ENCODE measurements around the gene PRR33.
A peak's percentile ranks its signal among the peaks of the same experiment; 100 is the strongest.
"Not testable (repeated sequence)": the region's sequence is repeated elsewhere in the genome, so short reads cannot be mapped to it uniquely, and the experiment has no call there.

PRR33 gene

DNA sequence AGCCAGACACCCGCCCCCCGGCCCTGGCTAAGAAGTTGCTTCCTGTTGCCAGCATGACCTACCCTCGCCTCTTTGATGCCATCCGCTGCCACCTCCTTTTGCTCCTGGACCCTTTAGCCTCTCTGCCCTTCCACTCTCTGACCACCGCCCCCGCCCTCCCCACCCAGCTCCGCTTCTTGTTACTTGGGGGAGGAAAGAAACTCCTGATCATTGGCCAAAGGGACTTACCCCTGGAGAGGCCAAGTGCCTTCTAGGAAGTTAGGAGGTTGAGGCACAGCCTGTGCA, at the start of gene PRR33:
Gene PRR33, minus strand, starts transcription at position 65 of the 285 bp plus-strand sequence. CDS start 1,311 bp downstream, outside the sequence.
- DNase-seq (ENCODE audit: low spot score) = no peak

DNA sequence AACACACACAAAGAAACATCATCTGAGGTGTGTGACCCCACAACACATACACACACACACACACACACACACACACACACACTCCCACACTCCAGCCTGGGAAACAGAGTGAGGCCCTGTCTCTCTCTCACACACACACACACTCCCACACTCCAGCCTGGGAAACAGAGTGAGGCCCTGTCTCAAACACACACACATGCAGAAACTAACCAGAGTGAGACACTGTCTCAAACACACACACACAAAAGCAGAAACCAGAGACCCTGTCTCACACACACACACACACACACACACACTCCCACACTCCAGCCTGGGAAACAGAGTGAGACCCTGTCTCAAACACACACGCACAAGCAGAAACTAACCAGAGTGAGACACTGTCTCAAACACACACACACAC, 48.1 kb upstream of the PRR33 start:
- DNase-seq (ENCODE audit: low spot score) = not testable (repeated sequence)

DNA sequence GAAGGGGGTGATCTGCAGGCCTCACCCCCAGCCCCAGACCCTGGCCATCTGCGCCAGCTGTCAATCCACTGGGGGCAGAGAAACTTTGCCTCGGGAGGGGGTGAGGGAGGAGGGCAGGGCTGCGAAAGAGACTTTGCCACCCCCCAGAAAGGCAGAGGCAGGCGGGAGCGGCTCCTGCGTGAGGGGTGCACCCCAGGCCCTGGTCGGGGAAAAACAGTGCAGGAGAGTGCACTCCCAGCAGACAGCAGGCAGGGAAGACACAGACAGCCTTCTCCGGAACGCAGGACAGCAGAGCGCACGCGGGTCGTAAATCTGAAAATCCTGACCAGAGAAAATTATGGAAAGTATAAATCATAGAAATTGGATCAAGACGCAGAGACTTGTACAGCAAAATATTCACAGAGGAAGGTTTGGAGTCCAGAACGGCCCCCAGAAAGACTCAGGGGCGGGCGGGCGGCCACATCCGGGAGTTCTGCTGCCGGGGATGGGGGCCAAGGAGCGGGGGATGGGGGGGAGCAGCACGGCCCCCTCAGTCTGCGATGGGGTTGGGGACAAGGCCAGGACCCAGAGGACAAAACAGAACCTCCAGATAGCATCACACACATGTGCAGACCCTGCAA, 47.4 kb upstream of the PRR33 start:
- no peak for DNase-seq (ENCODE audit: low spot score)

DNA sequence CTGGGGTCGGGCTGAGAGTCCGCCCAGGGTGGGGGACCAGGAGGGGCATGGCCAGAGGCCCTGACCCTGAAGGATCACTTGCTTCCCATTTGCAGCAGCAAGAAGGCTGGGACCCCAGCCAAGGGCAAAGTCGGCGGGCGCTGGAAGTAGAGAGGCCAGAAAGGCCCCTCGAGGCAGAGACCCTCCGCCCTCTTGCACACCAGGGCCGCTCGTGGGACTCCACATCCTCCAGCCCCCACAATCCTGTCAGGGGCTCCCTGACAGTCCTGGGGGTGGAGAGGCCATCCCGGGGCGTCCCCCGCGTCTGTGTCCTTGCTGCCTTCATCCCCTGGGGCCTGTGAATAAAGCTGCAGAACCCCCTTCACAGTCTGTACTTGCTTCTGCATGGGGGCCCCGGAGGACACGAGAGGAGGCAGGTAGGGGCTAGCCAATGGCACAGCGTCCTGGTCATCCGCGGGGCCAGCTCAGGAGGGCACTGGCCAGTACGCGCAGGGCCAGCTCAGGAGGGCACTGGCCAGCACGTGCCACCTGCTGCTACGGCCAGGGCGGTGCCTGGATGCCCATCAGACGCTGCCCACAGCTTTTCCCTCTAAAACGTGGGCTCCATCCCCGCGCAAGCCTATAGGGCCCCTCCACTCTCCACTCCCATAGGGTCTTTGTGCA, 46.8 kb upstream of the PRR33 start:
- no peak for DNase-seq (ENCODE audit: low spot score)

DNA sequence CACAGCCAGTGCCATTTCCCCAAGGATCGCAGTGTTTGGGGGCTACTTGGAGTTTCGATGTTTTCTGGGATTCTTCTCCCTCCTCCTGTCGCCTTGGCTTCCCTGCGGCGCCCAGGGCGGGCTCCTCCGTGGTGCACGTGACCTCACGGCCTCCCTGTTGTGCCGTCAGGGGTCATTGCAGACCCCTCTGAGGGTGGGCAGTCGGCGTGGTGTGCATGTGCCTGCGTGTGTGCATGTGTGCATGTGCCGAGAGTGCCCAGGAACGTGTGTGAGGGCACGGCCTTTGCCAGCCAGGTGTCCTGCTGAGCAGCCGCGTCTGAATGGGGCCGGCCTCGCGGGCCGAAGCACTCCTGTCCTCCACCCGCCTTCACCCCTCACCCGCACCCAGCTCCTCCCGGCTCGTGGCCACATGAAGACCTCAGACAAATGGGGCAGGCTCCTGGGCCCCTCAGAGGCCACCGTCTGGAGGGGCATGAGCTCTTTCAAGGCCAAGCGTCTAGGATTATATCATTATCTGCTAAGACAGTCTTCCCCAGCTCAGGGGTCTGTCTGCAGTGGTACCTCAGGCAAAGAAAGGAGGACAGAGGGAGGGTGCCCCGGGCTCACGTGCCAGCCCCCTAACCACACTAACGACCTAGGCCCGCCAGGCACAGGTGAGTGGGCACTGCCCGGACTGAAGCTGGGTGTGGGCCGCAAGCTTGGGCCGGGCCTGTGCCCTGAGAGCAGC, 46.1 kb upstream of the PRR33 start:
- no peak for DNase-seq (ENCODE audit: low spot score)

DNA sequence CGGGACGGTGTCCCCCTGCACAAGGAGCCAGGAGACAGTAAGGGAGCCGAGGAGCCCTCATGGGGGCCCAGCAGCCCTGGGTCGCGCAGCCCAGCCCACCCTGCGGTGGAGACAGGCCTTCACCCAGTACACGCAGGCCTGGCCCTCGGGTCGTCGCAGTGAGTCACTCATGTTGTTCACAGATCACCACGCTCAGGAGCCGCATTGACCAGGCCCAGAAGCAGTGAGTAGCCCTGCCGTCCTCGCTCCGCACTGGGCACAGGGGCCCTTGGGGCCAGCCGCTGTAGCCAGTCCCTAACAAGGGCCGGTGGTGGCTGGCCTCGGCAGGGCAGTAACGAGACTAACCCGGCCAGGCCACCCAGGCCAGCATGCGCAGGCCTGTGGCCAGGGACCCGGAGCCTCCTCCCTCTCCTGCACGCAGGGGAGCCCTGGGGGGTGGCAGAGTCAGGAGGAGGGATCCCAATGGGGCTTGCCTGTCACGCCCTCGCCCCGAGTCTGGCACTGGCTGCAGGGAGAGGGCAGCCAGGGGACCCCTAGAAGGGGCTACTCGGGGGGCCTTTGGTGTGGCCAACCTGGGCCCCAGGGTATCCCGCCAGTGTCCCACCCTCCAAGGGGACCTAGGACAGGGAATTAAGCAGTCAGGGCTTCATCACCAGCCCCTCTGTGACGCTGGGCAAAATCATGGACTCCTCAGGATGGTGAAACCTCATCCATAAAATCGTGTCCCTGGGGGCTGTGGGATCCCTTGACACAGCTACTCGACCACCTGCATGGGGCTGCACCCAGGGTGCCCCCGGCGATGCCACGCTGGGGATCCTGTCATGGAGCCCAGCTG, 45.3 kb upstream of the PRR33 start:
- DNase-seq (ENCODE audit: low spot score) = no peak

DNA sequence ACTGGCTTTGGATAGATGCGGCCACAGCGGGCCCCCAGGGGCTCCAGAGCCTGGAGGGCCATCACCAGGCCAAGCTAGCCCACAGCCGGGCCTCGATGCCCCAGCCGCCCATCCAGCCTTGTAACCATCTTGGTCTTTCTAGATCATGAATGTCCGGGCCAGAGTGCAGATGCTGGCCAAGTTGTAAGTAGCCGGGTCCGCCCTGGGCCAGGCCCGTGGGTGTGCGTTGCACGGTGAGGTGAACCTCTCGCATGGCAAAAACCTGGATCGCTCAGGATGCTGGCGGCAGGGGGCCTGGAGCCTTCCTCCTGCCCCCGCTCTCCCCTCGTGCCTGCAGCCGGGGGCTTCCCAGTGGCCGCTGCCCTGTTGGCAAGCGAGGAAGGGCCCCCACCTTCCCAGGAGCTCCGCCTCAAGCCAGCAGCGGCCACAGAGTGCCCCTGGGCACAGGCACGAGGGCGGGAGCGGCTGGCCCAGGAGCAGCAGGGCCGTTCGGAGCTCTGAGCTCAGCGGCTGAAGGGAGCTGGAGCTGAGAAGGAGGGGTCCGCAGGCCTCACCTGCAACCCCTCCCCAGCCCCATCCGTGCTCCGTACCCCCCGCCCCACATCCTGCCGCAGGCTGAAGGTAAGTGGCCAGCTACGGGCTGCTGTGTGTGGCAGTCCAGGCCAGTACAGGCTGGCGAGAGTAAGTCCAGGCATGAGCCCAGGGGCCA, 44.5 kb upstream of the PRR33 start:
- no peak for DNase-seq (ENCODE audit: low spot score)

DNA sequence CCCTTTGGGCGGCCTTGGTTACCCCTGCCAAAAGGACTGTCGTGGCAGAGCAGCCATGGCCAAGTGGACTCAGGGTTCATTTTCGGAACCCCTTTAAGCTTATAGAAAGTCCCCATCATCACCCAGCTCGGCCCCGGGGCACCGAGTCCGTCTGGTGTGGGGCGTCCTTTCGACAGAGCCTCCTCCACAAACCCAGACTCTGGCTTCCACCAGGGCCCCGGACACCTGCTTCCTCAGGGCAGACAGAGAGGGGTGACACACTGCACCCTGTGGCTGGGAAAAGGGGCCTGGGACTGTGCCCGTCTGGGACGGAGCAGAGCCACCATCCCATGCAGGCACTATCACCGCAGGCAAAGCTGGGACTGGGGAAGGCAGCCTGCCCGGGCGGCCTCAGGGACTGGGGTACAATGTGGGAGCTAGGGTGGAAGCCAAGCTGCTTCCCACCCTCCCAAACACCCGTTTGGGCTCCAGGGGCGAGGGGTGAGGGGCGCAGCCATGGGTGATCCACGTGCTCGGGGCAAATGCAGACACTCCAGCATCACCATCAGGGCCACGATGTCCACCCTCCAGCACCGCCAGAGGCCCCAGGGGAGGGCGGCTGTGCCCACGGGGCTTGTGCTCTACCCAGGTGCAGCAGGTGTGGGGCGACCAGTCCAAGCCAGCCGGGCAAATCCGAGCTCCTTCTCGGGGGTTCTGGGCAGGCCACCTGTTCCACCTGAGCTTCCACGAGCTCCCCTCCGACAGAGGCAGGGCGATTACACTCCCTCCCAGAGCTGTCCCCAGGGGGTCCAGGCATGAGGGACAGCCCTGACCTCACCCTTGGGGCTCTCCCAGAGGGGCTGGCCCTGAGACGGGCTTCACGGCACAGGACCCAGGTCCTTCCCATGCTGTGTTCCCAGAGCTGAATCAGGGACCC, 43.7 kb upstream of the PRR33 start:
- no peak for DNase-seq (ENCODE audit: low spot score)

DNA sequence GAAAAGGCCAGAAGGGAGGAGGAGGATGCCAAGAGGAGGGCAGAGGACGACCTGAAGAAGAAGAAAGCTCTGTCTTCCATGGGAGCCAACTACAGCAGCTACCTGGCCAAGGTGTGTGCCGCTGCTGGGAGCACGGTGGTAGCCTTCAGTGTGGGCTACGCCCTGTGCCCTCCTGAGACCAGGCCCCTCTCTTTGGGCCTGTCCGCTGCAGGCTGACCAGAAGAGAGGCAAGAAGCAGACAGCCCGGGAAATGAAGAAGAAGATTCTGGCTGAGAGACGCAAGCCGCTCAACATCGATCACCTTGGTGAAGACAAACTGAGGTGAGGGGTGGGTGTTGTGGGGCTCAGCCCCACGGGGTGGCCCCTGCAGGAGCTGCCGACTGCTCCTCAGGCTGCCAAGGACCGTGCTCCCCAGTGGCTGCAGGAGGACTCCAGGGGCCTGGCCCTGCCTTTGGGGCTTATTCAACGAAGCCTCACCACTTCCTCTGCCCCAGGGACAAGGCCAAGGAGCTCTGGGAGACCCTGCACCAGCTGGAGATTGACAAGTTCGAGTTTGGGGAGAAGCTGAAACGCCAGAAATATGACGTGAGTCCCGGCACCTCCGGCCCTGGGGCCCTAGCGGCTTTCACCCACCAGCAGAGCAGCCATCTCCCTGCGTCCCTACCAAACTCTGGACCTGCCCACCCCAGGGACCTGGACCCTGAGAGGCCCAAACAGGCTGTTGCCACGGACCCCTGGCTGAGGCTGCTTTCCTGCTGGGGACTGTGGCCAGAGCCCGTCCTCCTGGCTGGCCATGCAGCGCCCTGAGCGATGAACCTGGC, 42.9 kb upstream of the PRR33 start:
- DNase-seq (ENCODE audit: low spot score) = no peak

DNA sequence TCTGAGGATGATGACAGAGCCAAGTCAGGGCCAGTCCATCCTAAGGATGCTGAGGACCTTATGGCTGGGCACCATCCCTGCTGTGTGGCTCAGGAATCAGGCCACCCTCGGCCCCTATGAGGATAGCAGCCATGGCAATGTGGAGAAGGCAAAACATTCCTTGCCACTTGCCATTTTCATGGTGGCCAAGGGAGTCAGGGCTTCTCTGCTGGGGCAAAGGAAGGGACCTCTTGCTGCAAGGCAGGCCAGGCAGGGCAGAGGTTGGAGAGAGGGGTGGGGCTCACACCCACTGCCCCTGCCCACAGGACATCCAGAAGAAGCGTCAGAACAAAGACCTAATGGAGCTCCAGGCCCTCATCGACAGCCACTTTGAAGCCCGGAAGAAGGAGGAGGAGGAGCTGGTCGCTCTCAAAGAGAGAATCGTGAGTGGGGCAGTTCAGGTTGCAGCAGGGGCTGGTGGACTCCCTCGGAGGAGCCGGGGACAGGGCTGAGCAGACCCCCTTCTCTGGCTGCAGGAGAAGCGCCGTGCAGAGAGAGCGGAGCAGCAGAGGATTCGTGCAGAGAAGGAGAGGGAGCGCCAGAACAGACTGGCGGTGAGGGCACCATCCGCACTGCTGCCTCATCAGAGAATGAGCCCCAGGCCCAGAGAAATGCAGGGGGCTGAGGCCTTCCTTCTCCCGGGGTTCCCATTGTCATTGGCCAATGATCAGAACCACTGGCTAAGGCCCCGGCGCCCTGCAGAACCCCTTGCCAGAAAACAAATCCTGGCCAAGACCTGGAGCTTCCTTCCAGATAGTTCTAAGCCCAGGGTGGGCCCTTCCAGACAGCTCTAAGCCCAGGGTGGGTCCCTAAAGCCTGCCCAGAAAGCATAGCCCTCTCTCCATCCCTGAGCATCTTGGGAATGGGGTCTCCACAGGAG, 42.0 kb upstream of the PRR33 start:
- no peak for DNase-seq (ENCODE audit: low spot score)

DNA sequence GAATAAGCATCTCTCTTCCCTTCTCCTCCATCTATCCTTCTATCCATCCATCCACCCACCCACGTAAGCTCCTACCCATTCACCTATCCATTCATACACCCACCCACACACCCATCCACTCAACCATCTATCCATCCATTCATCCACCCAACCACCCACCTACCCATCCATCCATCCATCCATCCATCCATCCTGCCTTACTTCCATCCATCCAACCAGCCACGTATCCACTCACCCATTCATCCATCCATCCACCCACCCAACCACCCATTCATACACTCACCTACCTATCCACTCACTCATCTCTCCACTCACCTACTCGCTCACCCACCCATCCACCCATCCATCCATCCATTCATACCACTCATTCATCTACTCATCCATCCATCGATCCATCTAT, 41.0 kb upstream of the PRR33 start:
- no peak for DNase-seq (ENCODE audit: low spot score)

DNA sequence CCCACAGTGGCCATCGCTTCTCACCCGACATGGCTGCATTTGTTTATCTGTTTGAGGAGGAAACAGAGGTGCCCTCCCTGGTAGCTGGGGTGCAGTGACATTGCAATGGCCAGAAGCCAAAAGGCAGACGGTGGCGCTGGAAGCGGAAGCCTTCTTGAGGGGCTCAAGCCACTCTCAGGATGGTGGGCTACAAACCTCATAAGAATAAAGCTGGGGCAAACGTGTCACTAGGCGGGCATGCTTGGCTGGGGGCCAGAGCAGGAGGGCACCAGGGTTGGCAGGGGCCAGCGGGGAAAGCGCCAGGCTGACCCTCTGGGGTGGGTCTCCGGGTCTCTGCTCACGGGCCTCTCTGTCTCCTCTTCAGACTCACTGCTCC, 40.4 kb upstream of the PRR33 start:
- DNase-seq (ENCODE audit: low spot score) = no peak

DNA sequence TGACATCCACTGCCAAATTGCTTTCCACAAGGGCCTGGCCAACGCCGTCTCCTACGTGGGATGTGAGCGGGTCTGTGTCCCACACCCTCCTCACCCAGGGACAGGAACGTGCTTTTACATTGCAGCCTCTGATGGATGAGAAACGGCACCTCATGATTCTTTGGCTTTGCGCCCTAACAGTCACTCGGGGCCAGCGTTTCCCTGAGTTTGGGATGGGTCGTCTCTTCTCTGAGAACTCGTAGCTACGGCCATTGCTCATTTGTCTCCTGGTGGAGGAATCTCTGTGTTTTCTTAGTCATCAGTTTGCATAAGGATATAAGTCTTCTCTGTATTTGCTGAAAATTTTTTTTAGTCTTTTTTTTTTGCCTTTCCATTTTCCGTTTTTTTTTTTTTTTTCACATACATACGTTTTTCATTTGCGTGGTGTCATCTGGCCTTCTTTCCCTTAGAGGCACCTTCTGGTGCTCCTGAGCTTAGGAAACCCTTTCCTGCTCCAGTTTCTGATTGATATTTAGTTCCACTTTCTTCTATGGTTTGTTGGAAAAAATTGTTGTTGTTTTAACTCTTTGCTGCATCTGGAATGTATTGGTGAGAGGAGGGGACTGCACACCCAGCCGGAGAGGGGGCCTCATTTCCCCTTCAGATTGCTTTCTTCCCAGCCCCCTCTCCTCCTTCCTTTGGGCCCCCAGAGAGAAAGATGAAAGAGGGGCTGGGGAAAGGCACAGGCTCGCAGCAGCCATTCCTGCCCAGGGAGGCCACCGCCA, 39.8 kb upstream of the PRR33 start:
- DNase-seq (ENCODE audit: low spot score) = no peak

DNA sequence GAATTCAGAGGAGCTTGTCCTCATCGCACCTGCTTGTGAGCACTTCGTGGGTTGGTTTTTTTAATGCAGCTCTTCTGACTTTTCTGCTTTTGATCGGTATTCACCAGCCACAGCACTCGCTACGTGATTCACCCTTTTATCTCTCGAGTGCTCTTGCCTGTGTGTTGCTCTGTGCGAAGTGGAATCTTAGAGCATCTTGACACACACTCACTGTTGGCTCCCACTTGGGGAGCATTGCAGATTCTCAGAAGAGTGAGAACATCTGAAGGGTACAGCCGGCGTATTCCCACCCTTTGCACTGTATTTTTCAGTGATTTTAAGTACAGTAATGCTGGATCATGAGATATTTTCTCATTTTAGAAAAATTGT, 38.8 kb upstream of the PRR33 start:
- DNase-seq (ENCODE audit: low spot score) = peak; percentile 20

DNA sequence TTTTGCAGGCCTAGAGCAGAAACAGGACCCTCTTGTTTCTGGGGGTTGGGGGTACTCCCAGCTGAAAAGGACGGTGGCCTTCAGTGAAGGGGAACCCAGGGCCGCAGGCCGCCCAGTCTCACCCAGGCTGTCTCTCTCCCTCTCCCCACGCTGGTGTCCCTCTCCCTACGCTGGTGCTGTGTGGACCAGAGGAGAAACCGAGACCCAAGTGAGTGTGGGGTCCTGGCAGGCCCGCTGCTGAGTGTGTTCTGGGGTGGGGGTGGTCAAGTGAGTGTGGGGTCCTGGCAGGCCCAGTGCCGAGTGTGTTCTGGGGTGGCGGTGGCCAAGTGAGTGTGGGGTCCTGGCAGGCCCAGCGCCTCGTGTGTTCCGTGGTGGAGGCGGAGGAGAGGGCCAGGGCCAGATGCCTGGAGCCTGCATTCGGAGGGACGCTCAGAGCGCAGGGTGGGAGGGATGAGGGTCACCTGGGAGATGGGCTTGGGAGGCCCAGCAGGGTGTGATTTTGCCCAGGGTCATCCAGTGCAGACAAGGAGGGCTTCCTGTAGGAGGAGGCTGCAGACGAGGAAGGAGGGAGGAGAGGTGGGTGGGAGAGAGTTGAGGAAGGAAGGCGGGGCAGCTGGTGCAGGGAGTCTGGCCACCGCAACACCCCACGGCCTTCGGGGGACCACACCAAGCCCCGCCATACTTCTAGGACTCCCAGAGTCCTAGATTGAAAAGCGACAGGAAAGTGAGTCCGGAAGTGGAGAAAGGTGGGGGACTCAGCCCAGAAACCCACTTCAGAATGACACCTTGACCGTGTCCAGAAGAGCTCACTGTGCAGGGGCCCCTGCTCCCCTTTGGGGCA, 38.1 kb upstream of the PRR33 start:
- no peak for DNase-seq (ENCODE audit: low spot score)

DNA sequence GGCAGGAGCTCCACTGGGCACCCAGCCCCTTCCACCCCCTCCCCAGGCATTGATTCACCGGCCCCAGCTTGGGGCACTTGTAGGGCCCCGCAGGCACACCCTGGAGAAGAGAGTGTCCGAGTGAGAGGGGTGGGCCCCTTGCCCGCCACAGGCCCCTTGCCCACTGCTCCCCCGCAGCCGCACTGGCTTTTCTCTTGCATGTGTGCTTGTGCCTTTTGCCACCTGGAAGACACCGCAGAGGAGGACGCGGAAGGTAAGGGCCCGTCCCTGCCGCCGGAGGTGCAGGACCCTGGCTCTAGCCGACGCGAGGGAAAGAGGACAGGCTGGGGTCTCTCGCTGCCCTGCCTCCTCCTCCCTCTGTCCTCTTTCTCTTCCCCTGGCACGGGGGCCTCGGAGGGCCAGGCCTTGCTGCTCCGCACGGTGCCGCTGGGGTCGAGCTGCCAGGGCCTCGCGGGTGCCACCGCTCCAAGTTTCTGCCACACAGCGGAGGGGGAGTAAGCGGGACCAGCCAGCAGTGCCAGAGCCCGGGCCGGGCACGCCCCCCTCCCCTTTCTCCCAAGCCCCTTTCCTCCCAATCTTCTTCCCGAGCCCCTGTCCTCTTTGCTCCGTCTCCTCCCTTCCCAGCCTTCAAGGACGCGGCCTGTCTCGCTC, 37.3 kb upstream of the PRR33 start:
- DNase-seq (ENCODE audit: low spot score) = no peak

DNA sequence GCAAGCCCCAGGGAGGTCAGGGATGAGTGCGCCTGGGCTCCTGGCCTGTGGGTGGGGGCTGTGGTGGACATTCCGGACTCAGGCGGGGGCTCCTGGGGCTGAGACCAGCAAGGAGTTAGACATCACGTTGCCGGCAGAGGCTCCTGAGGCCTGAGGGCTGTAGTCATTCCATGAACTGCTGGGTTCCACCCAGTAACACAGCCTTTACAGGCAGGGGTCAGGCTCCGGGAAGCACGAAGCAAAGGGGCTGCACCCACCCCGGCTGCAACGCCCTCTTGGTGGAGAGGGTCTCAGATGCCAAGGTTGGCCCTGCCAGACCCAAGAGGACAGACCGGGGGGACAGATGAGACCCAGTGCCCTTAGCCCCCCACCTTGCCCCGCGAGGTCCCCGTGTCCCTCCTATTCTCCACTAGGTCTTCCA, 36.8 kb upstream of the PRR33 start:
- DNase-seq (ENCODE audit: low spot score) = no peak

All from Ammon's horn (tissue), 1 donor.